Measurements from ENCODE around the gene RFX5.
A peak's percentile ranks its signal among the peaks of the same experiment; 100 is the strongest.
"Not testable (repeated sequence)": the region's sequence is repeated elsewhere in the genome, so short reads cannot be mapped to it uniquely, and the experiment has no call there.

The RFX5 gene

GRCh38 chr1:151346769-151347522 lies at the start of gene RFX5:
RFX5 (minus strand) TSS chr1:151347252; CDS start chr1:151346320, 932 bp downstream.
- DNase-seq = peak; percentile 100

DNA sequence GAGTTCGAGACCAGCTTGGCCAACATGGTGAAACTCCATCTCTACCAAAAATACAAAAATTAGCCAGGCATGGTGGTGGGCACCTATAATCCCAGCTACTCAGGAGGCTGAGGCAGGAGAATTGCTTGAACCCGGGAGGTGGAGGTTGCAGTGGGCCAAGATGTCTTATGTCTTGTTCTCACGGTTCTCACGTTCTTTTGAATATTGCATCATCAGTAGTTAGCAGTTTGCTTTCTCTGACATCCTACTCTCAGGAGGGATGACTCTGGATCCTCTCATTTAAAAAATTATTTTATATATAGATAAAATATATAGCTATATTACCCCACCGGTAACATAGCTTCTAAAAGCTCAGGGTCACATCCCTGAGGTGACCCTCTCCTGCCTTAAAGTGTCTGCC lies 49.2 kb upstream of the RFX5 start:
- DNase-seq = not testable (repeated sequence)

- no peak for DNase-seq
Measured at GRCh38 chr1:151393583-151393982, 46.5 kb upstream of the RFX5 start.

DNA sequence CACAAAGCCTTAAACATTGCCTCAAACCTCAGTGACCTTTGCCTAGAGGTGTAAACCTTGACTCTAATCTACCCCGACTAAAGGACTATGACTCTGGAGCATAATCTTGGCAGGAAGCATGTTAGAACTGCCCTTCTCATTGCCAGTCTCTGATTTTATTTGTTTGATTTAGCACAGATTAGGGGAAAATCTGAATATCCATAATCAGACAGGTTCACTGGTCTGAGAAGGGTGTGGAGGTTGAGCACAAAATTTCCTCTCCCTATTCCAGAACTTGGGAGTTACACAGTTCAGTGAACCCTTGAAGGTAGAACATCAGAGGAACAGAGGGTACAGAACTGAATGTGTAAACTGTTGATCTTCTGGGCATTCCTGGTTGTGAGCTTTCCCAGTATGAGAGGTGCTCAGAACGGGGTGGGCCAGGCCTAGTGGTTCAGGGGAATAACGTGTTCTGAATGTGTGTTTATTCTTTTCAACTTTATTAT lies 44.1 kb upstream of the RFX5 start:
- no peak for DNase-seq

DNA sequence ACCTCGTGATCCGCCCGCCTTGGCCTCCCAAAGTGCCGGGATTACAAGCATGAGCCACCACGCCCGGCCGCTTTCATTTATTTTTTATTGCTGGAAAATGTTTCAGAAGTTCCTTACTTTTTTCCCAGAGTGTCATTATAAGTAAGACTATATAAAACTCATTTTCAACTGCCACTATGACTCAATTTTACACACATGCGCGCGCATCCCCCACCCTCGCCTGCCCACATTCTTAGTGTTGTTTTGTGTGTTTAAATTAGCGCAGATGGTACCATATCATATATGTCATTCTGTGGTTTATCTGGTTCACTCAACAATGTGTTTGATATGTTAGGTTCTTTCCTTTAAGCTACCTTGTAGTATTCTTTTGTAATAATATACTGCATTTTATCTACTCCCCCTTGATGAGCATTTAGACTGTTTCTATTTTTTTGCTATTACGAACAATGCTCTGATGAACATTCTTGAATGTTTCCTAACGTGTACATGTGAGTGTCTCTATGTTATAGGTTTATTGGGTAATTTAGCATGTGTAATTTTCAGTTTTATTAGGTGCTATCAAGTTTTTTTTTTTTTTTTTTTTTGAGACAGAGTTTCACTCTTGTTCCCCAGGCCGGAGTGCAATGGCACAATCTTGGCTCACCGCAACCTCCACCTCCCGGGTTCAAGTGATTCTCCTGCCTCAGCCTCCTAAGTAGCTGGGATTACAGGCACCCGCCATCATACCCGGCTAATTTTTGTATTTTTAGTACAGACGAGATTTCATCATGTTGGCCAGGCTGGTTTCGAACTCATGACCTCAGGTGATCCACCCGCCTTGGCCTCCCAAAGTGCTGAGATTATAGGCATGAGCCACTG lies 43.4 kb upstream of the RFX5 start:
- not testable (repeated sequence) for DNase-seq

- no peak for DNase-seq
Measured at GRCh38 chr1:151386002-151386401, 39.0 kb upstream of the RFX5 start.

DNA sequence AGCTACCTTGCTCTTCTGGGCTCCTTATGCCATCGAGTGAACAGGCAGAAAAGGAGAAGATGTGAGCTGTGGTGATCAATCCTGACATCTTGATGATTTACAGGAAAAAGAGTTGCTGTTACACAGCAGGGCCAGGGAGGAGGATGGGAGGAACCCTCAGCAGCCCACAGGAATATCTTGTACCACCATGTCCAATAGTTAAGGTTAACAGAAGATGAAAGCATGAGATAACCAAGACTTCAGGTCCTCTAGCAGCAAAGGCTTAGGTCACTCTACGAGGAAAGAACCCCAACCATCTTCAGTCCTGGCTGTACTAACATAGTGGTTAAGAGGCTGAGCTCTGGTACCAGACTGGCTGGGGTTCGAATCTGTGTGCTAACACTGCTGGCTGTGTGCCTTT lies 37.5 kb upstream of the RFX5 start:
- peak; percentile 44 for DNase-seq

GRCh38 chr1:151377150-151377884 lies 30.3 kb upstream of the RFX5 start:
- DNase-seq = no peak

DNA sequence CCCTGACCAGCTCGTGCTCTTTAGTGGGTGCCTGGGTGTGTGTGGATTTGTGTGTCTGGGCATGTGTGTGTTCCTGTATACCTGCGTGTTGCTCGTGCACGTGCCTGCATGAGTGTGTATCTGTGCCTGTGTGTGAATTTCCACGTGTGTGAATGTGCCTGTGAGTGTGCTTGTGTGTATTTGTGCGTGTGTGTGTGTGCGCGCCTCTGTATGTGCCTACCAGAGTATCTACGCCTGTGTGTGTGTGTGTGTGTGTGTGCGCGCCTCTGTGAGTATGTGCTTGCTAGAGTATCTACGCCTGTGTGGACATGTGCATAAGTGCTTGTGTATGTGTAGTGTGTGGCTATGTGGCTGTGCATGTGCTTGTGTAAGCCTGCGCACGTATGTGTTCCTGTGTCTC lies 26.1 kb upstream of the RFX5 start:
- no peak for DNase-seq

DNA sequence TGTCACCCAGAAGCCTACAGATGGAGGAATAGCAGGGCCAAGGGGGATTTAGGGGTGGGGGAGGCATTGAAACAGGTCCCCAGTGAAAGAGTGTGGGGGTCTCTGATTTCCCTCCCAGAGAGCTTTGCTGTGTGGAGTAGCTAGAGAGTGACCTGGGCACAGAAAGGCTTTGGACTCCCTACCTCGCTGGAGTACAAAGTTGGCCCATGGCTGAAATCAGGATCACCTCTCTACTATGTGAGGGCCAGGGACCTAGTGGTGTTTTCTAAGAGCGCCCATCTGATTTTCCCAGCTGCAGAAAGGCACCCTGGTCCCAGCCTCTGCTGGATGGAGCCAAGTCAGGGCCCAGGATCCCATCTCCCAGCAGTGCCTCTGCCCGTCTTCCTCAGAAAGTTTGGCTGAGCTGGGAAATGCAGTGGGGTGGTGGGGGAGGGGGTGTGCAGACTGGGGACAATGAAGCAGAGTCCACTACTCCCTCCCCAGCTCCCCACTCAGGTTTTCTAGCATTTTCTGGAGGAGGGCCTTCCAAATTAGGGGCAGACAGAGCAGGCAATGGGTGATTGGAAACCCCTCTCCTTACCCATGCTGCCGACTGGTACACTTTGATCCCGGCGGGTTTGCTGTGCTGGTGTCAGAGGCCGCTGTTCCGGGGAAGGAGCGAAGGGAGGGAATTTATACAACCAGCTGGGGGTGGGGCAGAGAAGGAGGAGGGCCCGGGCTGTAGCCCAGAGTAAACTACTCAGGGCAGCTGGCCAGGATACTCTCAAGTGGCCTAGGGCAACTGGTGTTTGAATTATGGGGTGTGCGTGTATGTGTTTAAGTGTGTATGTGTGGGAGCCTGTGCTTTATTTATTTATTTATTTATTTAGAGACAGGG lies 25.2 kb upstream of the RFX5 start, which contains the start of gene SELENBP1:
TSS of gene SELENBP1 (minus strand) at position 648 of the 877 bp plus-strand sequence. CDS start at position 584, 64 bp downstream.
- DNase-seq = peak; percentile 57

GRCh38 chr1:151371370-151372057 lies 24.5 kb upstream of the RFX5 start:
- DNase-seq = peak; percentile 59

DNA sequence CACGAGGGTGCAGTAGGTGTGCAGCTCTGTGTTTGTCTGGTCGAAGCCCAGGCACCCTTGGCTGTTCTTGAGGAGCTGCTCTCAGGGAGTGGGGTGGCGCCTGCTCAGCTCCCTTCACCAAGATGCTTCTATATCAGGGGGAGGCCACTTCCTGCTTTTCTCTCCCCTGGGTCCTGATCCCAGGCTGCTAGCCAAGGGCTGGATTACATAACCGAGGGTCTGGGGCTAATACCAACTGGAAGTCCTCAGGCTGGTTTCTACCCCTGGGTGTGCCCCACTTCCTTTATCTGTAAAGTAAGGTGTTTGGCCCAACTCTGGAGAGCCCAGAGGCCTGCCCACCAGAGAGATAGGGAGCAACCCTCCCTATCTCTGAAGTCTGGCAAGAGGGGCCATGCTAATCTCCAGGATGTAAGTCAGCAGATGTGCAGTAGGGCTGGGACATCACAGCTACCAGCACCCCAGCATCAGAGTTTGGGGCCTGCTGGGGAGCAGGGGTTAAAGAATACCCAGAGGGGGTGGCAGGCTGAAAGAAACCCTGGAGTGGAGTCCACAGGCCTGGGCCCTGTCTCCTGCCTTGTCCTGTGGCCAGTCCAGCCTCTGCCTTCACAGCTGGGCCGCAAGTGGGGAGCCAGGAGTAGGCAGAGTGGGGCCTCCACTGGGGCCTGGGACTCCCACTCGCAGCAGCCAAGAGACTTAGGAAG lies 23.3 kb upstream of the RFX5 start:
- peak; percentile 74 for DNase-seq

- no peak for DNase-seq
Measured at GRCh38 chr1:151369621-151370048, 22.6 kb upstream of the RFX5 start.

GRCh38 chr1:151369302-151369610 lies 22.2 kb upstream of the RFX5 start:
- DNase-seq = no peak

DNA sequence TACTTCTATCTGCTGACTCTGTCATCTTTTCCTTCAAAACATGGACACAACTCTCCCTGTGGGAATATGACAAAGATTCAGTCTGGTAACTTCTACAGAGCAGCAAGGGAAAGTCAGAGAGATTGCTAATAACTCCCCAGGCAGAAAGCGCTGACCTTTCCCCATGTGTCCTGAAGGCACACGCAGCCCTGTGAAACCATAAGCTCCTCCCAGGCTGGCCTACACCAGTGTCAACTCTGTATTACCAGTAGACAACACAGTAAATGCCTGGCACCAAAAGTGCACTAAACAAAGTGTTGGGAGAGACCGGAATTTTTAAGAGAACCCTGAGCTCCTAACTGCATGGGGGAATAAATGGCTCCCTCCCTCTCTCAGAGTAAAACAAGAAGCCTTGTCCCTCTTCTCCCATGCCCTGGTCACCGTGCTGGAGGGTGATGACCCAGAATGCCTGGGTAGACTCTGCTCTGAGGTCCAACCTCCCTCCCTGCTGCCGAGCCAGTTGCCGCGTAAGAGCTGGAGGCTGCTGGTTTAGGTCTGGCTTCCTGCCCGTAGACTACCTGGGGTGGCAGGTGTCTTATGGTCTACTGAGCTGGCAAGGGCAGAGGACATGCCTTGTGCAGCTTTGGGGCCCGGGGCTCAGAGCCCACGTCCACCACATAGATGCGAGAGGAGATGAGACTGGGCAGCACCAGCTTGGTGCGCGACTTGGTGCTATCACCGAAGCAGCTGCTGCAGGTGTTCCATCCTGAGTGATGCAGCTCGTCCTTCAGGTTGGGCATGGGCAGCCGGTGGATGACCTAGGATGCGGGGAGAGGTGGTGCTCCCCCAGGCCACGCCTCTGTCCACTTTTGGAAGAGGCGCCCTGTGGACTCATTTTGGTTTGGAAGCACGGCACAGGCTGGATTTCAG lies 21.6 kb upstream of the RFX5 start:
- DNase-seq = no peak

- DNase-seq = no peak
Measured at GRCh38 chr1:151367658-151368392, 20.8 kb upstream of the RFX5 start.

- no peak for DNase-seq
Measured at GRCh38 chr1:151364996-151365395, 17.9 kb upstream of the RFX5 start.

GRCh38 chr1:151362308-151363155 lies 15.5 kb upstream of the RFX5 start:
- DNase-seq = no peak

Data from OCI-M1 (cell line).